HG03460 (cell line): ENCODE data around the gene CRKL.
"Not testable (repeated sequence)": the region's sequence is repeated elsewhere in the genome, so short reads cannot be mapped to it uniquely, and the experiment has no call there.

Experiments
- ATAC-seq: cut with Tn5 transposase; IDR thresholded peaks from one replicate; pipeline ENCODE4 v1.9.1; 2021; ENCODE audit not compliant: unreplicated experiment

The CRKL gene

DNA sequence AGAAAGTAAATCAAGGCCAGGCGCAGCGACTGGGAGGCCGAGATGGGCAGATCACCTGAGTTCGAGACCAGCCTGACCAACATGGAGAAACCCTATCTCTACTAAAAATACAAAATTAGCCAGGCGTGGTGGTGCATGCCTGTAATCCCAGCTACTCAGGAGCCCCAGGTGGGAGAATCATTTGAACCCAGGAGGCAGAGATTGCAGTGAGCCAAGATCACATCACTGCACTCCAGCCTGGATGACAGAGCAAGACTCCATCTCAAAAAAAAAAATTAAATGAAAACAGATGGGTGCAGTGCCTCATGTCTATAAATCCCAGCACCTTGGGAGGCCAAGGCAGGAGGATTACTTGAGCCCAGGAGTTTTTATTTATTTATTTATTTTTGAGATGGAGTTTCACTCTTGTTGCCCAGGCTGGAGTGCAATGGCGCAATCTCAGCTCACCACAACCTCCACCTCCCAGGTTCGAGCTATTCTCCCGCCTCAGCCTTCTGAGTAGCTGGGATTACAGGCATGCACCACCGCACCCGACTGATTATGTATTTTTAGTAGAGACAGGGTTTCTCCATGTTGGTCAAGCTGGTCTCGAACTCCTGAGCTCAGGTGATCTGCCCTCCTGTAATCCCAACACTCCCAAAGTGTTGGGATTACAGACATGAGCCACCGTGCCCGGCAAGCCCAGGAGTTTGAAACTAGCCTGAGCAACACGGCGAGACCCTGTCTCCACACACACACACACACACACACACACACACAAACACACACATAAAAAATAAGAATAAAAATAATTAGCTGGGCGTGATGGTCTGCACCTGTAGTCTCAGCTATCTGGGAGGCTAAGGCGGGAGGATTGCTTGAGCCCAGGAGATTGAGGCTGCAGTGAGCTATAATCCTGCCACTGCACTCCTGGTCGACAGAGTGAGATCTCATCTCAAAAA is 15.8 kb upstream of the CRKL start:
- ATAC-seq = not testable (repeated sequence)

DNA sequence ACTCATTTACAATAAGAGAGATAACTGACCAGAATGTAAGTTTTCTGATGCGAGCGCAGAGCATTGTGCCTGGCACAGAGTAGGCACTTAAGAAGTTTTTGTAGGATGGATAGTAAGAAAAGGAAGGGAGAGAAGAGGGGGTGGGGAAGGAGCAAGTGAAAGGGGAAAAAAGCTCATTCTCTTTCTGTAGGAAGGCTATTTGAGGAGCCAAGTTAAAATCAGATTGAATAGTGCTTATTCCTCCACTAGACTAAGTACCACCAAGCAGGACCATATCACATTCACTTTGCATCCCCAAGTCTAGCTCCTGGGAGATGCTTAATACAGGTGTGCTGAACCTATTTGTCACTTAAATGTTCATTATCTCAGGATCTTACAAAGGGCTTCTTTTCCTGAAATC is 14.1 kb upstream of the CRKL start:
- no peak for ATAC-seq

DNA sequence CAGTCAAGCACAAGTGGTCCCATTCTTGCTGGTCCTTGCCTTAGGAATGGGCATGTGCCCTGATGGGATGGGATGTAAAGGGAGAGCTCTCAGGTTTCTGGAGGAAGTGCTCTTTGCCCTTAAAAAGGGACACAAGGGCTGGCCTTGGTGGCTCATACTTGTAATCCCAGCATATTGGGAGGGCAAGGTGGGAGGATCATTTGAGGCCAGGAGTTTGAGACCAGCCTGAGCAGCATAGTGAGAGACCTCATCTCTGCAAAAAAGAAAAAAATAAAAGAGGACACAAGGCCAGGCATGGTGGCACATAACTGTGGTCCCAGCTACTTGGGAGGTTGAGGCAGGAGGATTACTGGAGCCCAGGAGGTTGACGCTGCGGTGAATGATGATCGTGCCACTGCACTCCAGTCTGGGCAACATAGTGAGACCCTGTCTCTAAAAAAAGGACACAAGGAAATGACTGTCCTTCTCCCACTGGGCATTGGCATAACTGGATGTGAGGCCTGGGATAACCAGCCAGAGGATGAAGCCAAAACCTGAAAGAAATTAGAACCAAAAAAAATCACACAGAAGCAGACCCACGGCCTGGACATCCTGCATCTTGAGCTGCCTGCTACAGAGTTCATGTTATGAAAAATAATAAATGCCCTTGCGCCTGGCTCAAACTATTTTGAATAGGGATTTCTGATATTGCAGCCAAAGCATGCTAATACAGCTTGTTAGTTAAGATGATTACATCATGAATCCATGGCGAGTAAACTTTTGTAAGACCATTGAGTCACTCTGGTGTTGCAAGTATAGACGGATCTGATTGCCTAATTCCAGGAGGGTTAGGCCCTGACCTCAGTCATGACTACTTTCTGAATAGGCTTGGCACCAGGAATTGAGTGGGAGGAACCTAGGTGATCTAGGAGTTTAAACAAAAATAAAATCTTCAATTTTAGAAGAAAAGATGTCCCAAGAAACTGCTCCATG is 12.9 kb upstream of the CRKL start:
- ATAC-seq = no peak

DNA sequence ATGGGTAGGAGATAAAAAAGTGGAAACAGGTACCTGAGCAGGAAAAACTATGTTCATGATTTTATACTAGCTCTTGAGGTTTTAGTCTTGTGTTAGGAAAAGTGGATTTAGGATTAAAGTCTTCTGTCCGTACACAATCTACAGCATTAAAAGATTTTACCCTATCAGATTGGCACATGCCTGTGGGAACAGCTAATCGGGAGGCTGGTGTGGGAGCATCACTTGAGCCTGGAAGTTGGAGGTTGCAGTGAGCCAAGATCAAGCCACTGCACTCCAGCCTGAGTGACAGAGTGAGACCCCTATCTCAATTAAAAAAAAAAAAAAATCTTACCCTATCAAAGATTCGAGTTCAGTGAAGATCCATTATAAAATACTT is 12.2 kb upstream of the CRKL start:
- no peak for ATAC-seq

DNA sequence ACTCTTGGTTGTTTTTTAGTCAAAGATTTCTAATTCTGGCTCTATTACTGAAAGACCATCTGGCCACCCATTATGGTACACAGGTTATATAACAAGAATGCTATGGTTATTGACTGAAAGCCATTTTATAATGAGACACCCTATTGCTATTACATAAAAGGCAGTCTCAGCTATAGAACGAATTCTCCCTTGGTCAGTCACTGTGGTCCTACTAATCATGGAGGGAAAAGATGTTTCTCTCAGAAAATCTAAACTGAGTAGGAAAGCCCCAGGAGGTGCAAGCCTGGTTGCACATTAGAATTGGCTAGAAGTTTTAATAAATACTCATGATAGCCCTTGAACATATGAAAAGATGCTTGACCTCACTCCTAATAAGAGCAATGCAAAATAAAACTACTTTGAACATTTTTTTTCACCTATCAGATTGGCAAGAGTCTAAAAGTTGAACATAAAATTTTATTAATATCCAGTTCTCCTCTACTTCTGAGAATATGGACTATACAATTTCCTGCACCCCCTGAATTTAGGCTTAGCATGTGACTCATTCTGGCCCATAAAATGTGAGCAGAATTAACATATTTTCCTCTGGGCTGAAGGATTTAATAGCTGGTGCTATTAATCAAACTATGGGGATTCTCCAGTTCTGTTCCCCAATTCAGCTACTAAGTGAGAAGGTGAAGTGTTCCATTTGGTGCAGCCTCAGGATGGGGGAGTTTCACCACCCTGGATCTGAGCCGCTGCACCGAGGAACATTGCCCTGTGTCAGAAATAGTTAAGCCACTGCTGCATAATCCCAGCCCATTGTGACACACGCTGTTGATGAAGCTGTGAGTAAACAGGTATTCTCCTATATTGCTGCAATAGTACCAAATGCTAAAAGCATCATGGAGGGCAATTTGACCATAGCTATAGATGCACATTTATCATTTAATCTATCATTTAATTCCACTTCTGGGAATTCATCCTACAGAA is 11.5 kb upstream of the CRKL start:
- no peak for ATAC-seq

DNA sequence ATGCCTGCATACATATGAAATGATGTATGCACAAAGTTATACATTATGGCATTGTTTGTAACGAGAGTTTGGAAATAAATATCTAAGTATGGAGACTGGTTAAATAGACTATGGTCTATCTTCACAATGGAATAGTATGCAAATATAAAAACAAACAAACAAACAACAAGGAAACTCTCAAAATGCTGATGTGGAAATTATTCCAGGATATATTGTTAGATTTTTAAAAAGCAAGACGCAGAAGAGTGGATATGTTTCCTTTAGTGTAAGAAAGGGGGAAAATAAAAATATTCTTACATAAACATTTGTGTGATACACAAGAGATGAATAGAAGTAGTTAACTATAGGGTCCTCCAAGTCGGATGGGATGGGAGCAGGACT is 10.8 kb upstream of the CRKL start:
- no peak for ATAC-seq

DNA sequence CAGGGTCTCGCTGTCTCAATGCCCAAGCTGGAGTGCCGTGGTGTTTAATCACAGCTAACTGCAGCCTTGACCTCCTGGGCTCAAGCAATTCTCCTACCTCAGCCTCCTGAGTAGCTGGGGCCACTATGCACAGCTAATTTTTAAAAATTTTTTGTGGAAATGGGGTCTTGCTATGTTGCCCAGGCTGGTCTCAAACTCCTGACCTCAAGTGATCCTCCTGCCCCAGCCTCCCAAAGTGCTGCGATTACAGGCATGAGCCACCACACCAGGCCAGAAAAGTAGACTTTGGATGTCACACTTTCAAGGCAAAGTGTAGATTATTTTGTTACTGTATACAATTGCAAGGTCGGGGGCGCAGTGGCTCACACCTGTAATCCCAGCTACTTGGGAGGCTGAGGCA is 8.5 kb upstream of the CRKL start:
- ATAC-seq = not testable (repeated sequence)

DNA sequence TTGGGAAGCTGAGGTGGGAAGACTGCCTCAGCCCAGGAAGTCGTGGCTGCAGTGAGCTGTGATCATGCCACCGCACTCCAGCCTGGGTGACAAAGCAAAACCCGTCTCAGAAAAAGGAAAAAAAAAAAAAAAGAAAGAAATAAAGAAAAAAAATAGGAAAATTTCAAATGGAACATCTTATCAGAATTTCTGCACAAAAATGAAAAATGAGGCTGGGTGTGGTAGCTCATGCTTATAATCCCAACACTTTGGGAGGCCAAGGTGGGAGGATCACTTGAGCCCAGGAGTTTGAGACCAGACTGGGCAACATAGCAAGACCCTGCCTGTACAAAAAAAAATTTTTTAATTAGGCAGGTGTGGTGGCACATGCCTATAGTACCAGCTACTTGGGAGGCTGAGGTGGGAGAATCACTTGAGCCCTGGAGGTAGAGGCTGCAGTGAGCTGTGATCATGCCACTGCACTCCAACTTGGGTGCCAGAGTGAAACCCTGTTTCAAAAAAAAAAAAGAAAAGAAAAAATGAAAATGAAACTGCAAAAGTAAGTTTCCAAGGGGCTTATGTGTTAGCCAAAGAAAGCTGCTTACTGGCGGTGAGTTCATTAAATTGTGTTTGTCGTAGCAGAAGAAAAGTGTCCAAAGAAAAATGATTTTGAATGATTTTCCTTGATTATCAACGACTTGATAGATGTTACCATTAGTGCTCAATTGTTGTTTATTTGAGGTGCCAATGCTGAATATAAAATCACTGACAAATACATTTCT is 7.5 kb upstream of the CRKL start:
- no peak for ATAC-seq

DNA sequence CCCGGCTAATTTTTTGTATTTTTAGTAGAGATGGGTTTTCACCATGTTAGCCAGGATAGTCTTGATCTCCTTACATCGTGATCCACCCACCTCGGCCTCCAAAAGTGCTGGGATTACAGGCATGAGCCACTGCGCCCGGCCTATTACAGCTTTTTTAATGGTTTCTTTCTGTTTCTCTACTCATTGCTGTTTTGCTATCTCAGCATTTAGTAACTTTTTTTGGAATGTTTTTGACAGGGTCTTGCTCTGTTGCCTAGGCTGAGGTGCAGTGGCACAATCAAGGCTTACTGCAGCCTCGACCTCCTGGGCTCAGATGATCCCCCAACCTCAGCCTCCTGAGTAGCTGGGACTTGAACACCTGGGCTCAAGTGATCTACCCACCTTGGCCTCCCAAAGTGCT is 4.7 kb upstream of the CRKL start:
- no peak for ATAC-seq

DNA sequence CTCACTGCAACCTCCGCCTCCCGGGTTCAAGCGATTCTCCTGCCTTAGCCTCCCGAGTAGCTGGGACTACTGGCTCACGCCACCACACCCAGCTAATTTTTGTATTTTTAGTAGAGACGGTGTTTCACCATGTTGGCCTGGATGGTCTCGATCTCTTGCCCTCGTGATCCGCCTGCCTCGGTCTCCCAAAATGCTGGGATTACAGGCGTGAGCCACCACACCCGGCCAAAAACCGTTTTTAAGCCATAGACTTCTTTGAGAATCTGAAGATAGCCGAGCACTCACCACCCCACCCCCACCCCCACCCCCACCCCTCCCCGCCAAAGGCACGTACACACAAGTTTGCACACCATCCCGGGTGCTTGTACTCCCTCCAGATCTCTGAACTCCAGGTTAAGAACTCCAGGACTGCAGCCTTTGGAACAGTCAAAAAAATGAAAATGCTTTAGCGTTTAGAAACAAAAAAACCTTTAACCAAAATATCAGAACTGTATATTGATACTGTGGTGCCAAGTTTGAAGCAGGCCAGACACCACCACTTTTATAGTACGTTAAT is 1.5 kb downstream of the CRKL start:
- no peak for ATAC-seq

DNA sequence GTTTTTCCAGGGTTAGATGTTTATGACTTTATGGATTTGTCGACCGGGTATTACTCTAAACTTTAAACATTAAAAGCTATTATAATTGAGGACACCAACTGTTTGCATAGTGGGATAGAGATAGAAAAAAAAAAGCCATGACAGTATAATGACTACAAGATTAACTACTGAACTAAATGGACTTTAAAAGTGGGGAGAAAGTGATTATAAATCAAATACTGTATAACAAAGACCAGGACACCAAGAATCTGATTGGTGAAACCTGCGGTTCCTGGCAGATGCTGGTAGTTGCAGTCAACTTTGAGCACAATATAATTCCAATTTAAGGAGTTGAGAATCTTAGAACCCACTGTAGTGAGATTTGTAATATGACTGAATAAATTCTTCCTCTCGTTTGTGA is 2.5 kb downstream of the CRKL start:
- no peak for ATAC-seq

DNA sequence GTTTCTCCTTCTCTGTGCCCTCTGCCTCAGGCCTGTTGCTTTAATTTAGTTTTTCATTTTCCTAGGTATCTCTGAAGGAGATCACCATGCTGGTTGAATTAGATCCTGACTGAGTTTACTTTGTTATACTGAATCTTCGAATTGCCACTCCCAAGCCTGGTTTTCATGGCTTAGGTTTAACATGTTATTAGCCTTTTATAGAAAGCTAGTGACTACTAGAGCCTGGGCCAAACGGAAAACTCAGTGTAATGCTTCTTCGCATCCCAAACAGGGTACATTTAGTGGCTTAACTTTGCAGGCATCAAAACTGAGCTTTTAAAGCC is 3.6 kb downstream of the CRKL start:
- no peak for ATAC-seq

DNA sequence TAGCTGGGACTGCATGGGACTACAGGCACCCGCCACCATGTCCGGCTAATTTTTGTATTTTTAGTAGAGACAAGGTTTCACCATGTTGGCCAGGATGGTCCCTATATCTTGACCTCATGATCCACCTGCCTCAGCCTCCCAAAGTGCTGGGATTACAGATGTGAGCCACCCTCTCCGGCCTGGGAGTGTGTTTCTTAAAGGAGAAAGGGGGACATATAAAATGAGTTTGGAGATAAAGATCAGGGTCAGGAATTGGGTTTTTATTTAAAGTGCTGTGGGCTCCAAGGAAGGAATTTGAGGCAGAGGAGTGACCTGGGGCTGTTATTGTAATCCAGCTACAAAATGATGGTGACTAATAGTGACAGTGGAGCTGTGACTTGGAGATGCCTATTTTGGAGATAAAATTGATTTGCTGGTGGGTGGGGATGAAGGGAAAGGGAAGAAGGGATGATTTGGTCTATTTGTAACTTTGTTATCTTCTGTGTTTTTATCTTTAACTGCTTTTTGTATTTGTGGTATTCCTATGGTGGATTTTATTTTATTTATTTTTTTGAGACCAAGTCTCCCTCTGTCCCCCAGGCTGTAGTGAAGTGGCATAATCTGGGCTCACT is 5.0 kb downstream of the CRKL start:
- ATAC-seq = no peak

DNA sequence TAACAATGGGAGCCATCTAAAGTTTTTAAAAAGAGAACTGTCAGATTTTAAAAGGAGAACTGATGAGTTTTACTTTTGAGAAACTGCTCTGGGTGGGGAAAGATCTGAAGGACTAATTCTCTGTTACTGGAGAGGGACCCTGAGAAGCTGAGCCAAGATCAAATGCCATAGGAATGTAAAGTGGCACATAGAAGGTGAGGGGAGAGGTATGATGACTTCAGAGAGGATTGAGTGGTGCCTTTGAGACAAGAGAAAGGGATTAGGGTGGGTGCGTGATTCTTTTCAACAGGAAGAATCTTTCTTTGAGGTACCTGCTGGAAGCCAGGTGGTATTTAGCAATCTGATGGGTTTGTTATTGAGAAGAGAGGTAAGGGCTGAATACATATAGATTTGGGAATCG is 9.0 kb downstream of the CRKL start:
- ATAC-seq = no peak

DNA sequence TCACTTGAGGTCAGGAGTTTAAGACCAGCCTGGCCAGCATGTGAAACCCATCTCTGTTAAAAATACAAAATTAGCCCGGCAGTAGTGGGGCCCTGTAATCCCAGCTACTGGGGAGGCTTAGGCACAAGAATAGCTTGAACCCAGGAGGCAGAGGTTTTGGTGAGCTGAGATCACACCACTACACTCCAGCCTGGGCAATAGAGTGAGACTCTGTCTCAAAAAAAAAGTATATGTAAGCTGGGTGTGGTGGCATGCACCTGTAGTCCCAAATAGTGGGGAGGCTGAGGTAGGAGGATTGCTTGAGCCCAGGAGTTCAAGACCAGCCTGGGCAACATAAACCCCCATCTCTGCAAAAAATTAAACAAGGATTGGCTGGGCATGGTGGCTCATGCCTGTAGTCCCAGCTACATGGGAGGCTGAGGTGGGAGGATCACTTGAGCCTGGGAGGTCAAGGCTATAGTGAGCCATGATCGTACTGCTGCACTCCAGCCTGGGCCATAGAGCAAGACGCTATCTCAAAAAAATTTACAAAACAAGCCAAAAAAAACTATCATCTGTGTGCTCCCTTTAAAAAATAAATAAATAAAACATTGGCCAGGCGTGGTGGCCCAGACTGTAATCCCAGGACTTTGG is 10.8 kb downstream of the CRKL start:
- no peak for ATAC-seq

DNA sequence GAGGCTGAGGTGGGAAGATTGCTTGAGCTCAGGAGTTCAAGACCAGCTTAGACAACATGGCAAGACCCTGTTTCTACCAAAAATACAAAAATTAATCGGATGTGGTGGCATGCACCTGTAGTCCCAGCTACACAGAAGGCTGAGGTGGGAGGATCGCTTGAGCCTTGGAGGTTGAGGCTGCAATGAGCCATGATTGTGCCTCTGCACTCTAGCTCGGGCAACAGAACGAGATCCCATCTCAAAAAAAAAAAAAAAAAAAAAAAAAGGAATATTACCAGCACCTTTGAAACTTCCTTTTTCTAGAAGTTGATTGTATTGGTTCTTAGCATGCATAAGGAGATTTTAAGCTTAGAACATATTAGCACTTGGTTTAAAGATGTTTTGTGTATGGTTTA is 11.4 kb downstream of the CRKL start:
- no peak for ATAC-seq

DNA sequence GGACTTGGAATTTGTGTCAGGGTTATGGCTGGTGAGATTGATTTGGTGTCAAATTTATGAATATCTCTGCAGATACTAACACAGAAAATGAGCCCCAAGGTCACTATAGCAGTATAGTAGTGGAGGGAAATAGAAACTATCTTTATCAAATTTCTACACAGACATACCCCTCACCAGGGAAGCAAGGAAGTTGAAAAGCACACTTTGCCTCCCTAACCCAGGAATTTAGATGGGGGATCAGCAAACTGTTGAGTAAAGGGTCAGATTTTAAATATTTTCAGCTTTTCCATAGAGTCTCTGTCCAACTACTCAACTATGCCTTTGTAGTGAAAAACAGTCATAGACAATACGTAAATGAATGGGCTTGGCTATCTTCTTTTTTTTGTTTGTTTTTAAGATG is 12.8 kb downstream of the CRKL start:
- no peak for ATAC-seq

DNA sequence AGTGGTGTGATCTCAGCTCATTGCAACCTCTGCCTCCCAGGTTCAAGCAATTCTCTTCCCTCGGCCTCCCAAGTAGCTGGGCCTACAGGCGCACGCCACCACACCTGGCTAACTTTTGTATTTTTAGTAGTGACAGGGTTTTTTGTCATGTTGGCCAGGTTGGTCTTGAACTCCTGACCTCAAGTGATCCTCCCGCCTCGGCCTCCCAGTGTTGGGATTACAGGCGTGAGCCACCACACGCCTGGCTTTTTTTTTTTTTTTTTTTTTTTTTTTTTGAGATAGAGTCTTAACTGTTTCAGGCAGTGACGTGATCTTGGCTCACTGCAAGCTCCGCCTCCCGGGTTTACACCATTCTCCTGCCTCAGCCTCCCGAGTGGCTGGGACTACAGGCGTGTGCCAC is 13.2 kb downstream of the CRKL start:
- ATAC-seq = not testable (repeated sequence)

DNA sequence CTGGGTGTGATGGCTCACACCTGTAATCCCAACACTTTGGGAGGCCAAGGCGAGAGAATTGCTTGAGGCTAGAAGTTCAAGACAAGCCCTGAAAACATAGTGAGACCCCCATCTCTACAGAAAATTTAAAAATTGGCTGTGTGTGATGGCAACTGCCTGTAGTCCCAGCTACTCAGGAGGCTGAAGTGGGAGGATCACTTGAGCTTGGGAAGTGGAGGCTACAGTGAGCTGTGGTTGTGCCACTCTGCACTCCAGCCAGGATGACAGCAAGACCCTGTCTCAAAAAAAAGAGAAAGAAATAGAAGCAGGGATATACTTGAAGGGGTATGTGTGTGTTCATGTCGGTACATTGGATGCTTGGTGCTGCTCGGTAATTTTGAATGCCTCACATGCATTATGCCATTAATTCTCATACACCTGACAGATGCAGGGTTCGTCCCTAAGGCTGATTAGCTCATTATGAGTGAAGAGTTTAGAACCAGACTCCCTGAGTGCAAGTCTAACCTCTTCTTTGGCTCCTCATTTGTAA is 14.0 kb downstream of the CRKL start:
- ATAC-seq = no peak
